Panc1 (cell line): ENCODE results near the gene THAP4. TPM values are rescaled to one million over a fixed set of nuclear protein-coding genes. Genes with fewer than 3 reads are reported as not detected.

Experiments
- ATAC-seq: fragments of 200-7000 bp; cut with Tn5 transposase; 2 replicates; pipeline ENCODE4 v1.9.1; 2020; ENCODE audit warnings: mild to moderate bottlenecking, moderate library complexity
- BruUV-seq: library from RNA; stranded (reverse); fragments of 400-500 nt; replicated peaks from 2 replicates; lab custom pipeline; 2021; lab: Mats Ljungman, UMichigan
- CTCF ChIA-PET: fragments of 300-600 bp; sonication (Branson Sonifier 250); formaldehyde crosslinking; loops from one replicate; lab custom pipeline; 2022; ENCODE audit warnings: antibody characterized with exemption; lab: Charles Lee
- POLR2A ChIA-PET: fragments of 300-600 bp; sonication (Branson Sonifier 250); formaldehyde crosslinking; loops from one replicate; lab custom pipeline; 2022; ENCODE audit warnings: antibody characterized with exemption; lab: Charles Lee
- DNase-seq: peaks from one replicate; pipeline ENCODE4 v3.0.0-alpha.2; 2010; ENCODE audit warnings: low read depth, low spot score
- H3K27ac ChIP-seq: 2 replicates; pipeline ENCODE4 v1.5.1; 2011; ENCODE audit warnings: mild to moderate bottlenecking, low read length, inconsistent platforms
- H3K27me3 ChIP-seq: fragments of 200-500 bp; sonication (Bioruptor generic); 2 replicates; pipeline ENCODE4 v1.6.0; 2014; ENCODE audit warnings: low read length, inconsistent platforms; ENCODE audit not compliant: control insufficient read depth, insufficient read depth
- H3K36me3 ChIP-seq: fragments of 200-500 bp; sonication (Bioruptor generic); 2 replicates; pipeline ENCODE4 v1.5.1; 2014; ENCODE audit warnings: inconsistent platforms, mild to moderate bottlenecking, low read length, moderate library complexity; ENCODE audit not compliant: control insufficient read depth, insufficient read depth
- H3K4me1 ChIP-seq: 2 replicates; pipeline ENCODE4 v1.5.1; 2011; ENCODE audit warnings: inconsistent platforms, mild to moderate bottlenecking, low read length, moderate library complexity; ENCODE audit not compliant: control insufficient read depth, insufficient read depth
- H3K4me3 ChIP-seq, 2 experiments: 2 replicates each; pipeline ENCODE4 v1.5.1; 2011 to 2012; ENCODE audit warnings: low read depth in 2 of 2, low read length in 2 of 2, mild to moderate bottlenecking in 2 of 2, inconsistent platforms in 1 of 2, moderate library complexity in 1 of 2
- H3K9me3 ChIP-seq: fragments of 200-500 bp; sonication (Bioruptor generic); 2 replicates; pipeline ENCODE4 v1.5.1; 2014; ENCODE audit warnings: low read depth, mild to moderate bottlenecking, inconsistent platforms, low read length, moderate library complexity; ENCODE audit not compliant: control insufficient read depth, insufficient read depth
- CTCF ChIP-seq: fragments of 450-650 bp; IDR thresholded peaks from 2 replicates; pipeline ENCODE4 v1.5.1; 2017; ENCODE audit warnings: mild to moderate bottlenecking
- POLR2AphosphoS5 ChIP-seq: IDR thresholded peaks from 2 replicates; pipeline ENCODE4 v1.6.1; 2012; ENCODE audit warnings: mild to moderate bottlenecking, low read depth, low read length, moderate library complexity
- REST ChIP-seq, 2 experiments: IDR thresholded peaks; 2 replicates each; pipeline ENCODE4 v1.6.1; 2011 to 2012; ENCODE audit warnings: low read depth in 2 of 2, control low read depth in 1 of 2, low read length in 1 of 2, mild to moderate bottlenecking in 1 of 2, moderate library complexity in 1 of 2; ENCODE audit not compliant: insufficient read depth in 1 of 2
- SIN3A ChIP-seq: IDR thresholded peaks from 2 replicates; pipeline ENCODE4 v1.6.1; 2012; ENCODE audit warnings: low read depth, mild to moderate bottlenecking, low read length, moderate library complexity, borderline replicate concordance; ENCODE audit not compliant: insufficient read depth
- TCF7L2 ChIP-seq: IDR thresholded peaks from 2 replicates; pipeline ENCODE4 v1.6.1; 2011; ENCODE audit warnings: mild to moderate bottlenecking, low read depth, low read length, inconsistent platforms
- in situ Hi-C: cut with HindIII; loops from 2 replicates; pipeline ENCODE4 v1.10.0; 2016; ENCODE audit warnings: low sequenced_read_pairs, low pct_unique_long_range_greater_than_20kb
- intact Hi-C: fragments of 100-400 bp; cut with micrococcal nuclease; formaldehyde crosslinking; loops from one replicate; pipeline ENCODE4 v1.10.0; 2022; ENCODE audit not compliant: unreplicated experiment
- total RNA-seq: library from RNA; stranded (reverse); gene quantifications from one replicate; pipeline ENCODE4 v1.2.1, GENCODE V29; 2021; ENCODE audit not compliant: unreplicated experiment

The THAP4 gene
- total RNA-seq, 1 experiment from 2014 or later, result 77.9 TPM

DNA sequence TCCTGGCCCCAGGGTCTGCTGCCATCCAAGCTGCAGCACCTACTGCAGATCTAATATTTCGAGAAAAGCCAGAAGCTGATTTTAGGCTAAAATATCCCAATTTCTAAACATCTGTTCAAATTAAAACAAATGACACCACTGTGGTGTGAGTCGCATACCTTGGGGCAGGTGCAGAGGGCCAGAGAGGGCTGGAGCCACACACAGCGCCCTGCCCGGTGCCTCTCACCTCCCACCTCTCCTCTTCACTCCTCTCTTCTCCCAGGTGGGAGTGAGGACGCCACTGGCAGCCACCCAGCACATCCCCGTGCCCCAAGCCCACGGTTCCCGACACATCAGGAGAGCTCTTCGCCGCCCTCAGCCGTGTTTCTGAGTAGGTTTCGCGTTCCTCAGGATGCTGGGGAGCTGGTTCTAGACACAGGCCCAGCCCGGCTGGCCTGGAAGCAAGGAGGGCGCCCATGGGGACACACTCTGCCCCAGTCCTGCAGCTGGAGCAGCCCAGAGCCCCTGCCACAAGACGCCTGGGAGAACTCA lies 21.4 kb downstream of the THAP4 start:
- CTCF ChIA-PET, result no interaction called here
- Histone ChIP-seq H3K4me1 (peaks cover 4% of the 10 kb centered on the region; the same call in 1 of the 2 replicates), H3K4me3 (no peak overlapping the region), H3K36me3 (no peaks in the 10 kb centered on the region), H3K27me3 (no peaks in the 10 kb centered on the region), H3K9me3 (no peaks in the 10 kb centered on the region), H3K27ac (no peak overlapping the region)
- in situ Hi-C loops (no loop called here), intact Hi-C loops (no loop called here)
- no TSS peak for BruUV-seq
- TF ChIP-seq CTCF, result no peak
- no peak for TF ChIP-seq POLR2AphosphoS5
- TF ChIP-seq REST (IDR thresholded peaks at IDR 0.05; ENCODE audit: insufficient read depth in 1 of 2, low read depth in 2 of 2, low read length in 1 of 2), result no peak
- TF ChIP-seq SIN3A, result no peak
- TF ChIP-seq TCF7L2, result no peak
- POLR2A ChIA-PET, result no interaction called here
- ATAC-seq (no peak), DNase-seq (no peak)

DNA sequence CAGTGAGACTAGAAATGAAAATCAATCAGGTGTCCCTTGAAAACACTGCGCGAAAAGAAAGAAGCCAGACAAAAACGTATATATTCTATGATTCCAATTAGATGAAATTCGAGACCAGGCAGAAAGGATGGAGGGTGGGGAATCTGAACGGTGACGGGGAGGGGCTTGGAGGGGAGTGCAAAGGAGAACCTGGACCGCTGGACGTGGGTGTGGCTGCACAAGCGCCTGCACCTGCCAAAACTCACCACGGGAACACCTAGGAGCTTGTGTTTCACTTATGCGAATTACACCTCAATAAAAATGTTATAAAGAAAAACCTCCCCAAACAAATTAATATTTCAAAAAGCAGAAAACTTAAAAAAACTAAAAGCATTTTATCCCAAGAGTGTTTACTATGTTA lies 21.9 kb downstream of the THAP4 start:
- BruUV-seq, result no TSS peak
- intact Hi-C loops (no loop called here), in situ Hi-C loops (no loop called here)
- H3K27ac ChIP-seq, result no peak overlapping the region
- H3K27me3 ChIP-seq, result no peaks in the 10 kb centered on the region
- CTCF ChIA-PET, result no interaction called here
- ATAC-seq, result no peak
- no peaks in the 10 kb centered on the region for H3K9me3 ChIP-seq
- H3K4me3 ChIP-seq, result no peak overlapping the region
- POLR2A ChIA-PET, result no interaction called here
- no peaks in the 10 kb centered on the region for H3K36me3 ChIP-seq
- TF ChIP-seq TCF7L2 (no peak), SIN3A (no peak), CTCF (no peak), REST (IDR thresholded peaks at IDR 0.05; ENCODE audit: insufficient read depth in 1 of 2, low read depth in 2 of 2, low read length in 1 of 2) (no peak), POLR2AphosphoS5 (no peak)
- H3K4me1 ChIP-seq, result peaks cover 5% of the 10 kb centered on the region; the same call in 1 of the 2 replicates
- DNase-seq, result no peak
